Ovary (tissue), 9 donors: ENCODE measurements around the gene AOAH. TPM values are rescaled to one million over a fixed set of nuclear protein-coding genes. Genes with fewer than 3 reads are reported as not detected.

ENCODE experiments used
- DNase-seq, 5 donors: peaks; one replicate each; pipeline ENCODE4 v3.0.0-alpha.2; 2019 to 2020
- H3K27ac ChIP-seq, 2 donors: fragments of 200-600 bp; one replicate each; pipeline versions ENCODE4 v1.5.1 to v1.8.0; 2019 to 2022
- H3K27me3 ChIP-seq: fragments of 200-600 bp; one replicate; pipeline ENCODE4 v1.8.0; 2022
- H3K36me3 ChIP-seq: fragments of 200-600 bp; sonication (generic); one replicate; pipeline ENCODE4 v1.5.1; 2019
- H3K4me1 ChIP-seq: one replicate; pipeline ENCODE4 v1.8.1; 2013; ENCODE audit warnings: mild to moderate bottlenecking, moderate library complexity; ENCODE audit not compliant: insufficient read depth
- H3K4me3 ChIP-seq: fragments of 200-600 bp; sonication (generic); one replicate; pipeline ENCODE4 v1.5.1; 2017
- H3K9me3 ChIP-seq, 2 donors: fragments of 200-600 bp in 1 of 2; sonication (generic) in 1 of 2; one replicate each; pipeline versions ENCODE4 v1.5.1 to v1.8.1; 2013 to 2019; ENCODE audit warnings: mild to moderate bottlenecking in 1 of 2, moderate library complexity in 1 of 2
- EP300 ChIP-seq: sonication (generic); formaldehyde crosslinking; IDR thresholded peaks from one replicate; pipeline ENCODE4 v1.6.1; 2017; ENCODE audit warnings: antibody characterized with exemption
- POLR2A ChIP-seq: fragments of 450-650 bp; IDR thresholded peaks from one replicate; pipeline ENCODE4 v1.6.1; 2017; ENCODE audit warnings: antibody characterized with exemption, mild to moderate bottlenecking, moderate library complexity
- WGBS, 3 donors: extraction: QIAGEN DNeasy Blood & Tissue Kit in 1 of 3; methylation state at CpG; one replicate each; pipeline versions ENCODE4 v1.1.5 to v1.1.7; 2013 to 2017; 5-methylcytosine and 5-hydroxymethylcytosine counted together
- intact Hi-C, 4 donors: fragments of 100-400 bp; cut with DNase I; formaldehyde crosslinking; loops; one replicate each; pipeline versions ENCODE4 v1.11.0 to v1.15.1; 2022 to 2023
- polyA plus RNA-seq, 2 donors: library from polyadenylated mRNA; stranded (reverse); fragments of 200-250 nt in 1 of 2; fragments of 350-450 nt in 1 of 2; fragmentation: Illumina TruSeq in 1 of 2; extraction: RNeasy Lipid Tissue Mini Kit (QIAGEN cat#74804) in 1 of 2; gene quantifications; one replicate each; pipeline ENCODE4 v1.2.3, GENCODE V29; 2013 to 2014
- total RNA-seq, 7 donors: library from RNA; depleted of rRNA in 2 of 7; stranded (reverse); fragments of >200 nt in 2 of 7; fragmentation: NEBNext Ultra II Directional in 3 of 7; extraction: Animal tissue kit (Norgen Biotek cat#: 25700) in 3 of 7; gene quantifications; one replicate each; pipeline versions ENCODE4 v1.1.0 to v1.2.4, GENCODE V29; 2016 to 2023
- TF ChIP-seq, protein P1 (sequence below), 3 donors: fragments of 450-650 bp in 2 of 3; fragments of 200-600 bp in 1 of 3; IDR thresholded peaks; one replicate each; pipeline versions ENCODE4 v1.5.1 to v1.8.0; 2016 to 2022; ENCODE audit warnings: antibody characterized with exemption in 3 of 3, mild to moderate bottlenecking in 1 of 3
- donor health status: DM: no; HTN: no; CAD: no; lungs with moderate emphysema.
- donor health status: DM: no; HTN: no; CAD: no.
- donor health status: Bipolar disorder and iron deficiency.
- donor health status: DM: yes; HTN: yes; CAD: no.
- donor health status: DM: no; HTN: no; CAD: no.
- donor health status: DM: yes; HTN: yes; CAD: no.

AOAH gene
- total and polyA plus RNA-seq, 9 donors, result 0.83 to 14.0 (median 4.8) TPM

DNA sequence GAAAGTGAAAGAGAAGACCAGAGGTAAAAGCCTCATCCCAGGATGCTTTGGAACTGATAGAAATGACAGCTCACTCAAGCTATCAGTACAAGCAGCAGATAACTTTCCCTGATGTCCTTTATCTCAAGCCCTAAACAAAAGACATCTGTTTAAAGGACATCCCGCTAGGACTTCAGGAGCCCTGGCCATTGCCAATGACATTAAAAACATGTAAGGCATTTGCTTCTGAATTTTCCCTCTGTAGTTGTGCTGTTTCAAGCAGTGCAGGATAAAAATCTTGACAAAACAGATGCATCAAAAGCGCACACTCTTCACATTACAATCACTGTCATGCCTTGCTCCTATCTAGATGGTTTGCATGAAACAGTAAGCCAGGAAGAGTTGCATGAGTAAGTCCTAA is 159.8 kb downstream of the AOAH start:
- no peaks in the 10 kb centered on the region for H3K9me3 ChIP-seq
- no peak overlapping the region for H3K4me3 ChIP-seq
- no peaks in the 10 kb centered on the region for H3K36me3 ChIP-seq
- H3K27ac ChIP-seq, result peak overlapping the region; percentile 1 to 56
- 70 to 79% (median 70%) methylated on average over 2 of the region's 2 CpGs for WGBS, 3 donors
- H3K4me1 ChIP-seq, result peaks cover 17% of the 10 kb centered on the region
- TF ChIP-seq EP300, result no peak
- no peak for DNase-seq
- intact Hi-C loops, result no loop called here
- no peaks in the 10 kb centered on the region for H3K27me3 ChIP-seq

DNA sequence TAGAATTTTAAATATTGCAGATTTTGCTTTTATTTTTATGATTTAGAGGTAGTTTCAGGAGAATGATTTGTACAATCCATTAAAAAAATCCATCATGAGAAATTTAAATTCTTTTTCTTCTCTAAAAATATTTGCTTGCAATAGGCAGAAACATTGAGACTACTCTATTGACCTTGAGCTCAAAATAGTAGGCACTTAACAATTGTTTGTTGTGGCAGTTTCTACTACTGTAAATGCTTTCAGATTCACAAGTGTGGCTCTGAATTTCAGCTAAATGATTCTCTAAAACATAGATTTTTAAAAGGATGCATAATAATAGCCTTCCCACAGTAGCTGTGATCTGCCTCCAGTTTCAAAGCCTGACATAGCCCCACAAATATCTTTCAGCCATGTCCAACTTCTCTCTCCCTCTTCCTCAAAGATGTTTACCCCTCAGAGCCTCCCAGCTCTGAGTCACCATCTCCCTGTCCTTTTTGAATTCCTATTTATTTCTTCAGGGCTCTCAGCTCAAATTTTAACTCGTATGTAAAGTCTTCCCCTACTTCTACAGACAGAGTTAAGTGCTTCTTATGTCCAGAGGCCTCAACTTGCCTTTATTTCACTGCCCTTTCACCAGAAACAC is 160.5 kb downstream of the AOAH start:
- WGBS, 3 donors, result 2 to 9% (median 7%) methylated on average over 1 of the region's 1 CpG
- H3K36me3 ChIP-seq, result no peaks in the 10 kb centered on the region
- H3K27me3 ChIP-seq, result no peaks in the 10 kb centered on the region

DNA sequence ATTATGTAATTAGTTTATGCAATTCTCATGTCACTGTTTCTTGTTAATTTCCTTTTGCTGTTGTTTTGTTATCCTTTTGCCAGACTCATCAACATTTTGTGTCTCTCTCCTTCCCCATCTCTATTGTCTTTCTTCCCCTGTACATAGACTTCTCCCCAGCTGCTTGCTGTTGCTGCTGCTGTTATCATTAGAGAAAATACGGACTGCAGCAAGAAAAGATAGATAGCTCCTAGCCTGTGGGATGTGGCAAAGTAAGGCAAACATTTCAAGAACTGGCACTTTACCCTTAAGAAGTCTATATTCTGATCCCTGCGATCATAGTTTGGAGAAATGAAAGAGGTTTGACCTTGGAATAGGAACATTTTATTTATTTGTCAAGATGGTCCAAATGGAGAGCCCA is 162.2 kb downstream of the AOAH start:
- TF ChIP-seq EP300 (no peak), POLR2A (no peak)
- TF ChIP-seq, protein P1, sequence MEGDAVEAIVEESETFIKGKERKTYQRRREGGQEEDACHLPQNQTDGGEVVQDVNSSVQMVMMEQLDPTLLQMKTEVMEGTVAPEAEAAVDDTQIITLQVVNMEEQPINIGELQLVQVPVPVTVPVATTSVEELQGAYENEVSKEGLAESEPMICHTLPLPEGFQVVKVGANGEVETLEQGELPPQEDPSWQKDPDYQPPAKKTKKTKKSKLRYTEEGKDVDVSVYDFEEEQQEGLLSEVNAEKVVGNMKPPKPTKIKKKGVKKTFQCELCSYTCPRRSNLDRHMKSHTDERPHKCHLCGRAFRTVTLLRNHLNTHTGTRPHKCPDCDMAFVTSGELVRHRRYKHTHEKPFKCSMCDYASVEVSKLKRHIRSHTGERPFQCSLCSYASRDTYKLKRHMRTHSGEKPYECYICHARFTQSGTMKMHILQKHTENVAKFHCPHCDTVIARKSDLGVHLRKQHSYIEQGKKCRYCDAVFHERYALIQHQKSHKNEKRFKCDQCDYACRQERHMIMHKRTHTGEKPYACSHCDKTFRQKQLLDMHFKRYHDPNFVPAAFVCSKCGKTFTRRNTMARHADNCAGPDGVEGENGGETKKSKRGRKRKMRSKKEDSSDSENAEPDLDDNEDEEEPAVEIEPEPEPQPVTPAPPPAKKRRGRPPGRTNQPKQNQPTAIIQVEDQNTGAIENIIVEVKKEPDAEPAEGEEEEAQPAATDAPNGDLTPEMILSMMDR (IDR thresholded peaks at IDR 0.05), result no peak
- intact Hi-C loops, result no loop called here
- Histone ChIP-seq H3K36me3 (no peaks in the 10 kb centered on the region), H3K9me3 (no peaks in the 10 kb centered on the region), H3K27me3 (no peaks in the 10 kb centered on the region), H3K4me1 (peaks cover 17% of the 10 kb centered on the region), H3K27ac (no peak overlapping the region), H3K4me3 (no peak overlapping the region)
- no peak for DNase-seq
- WGBS, 3 donors, result 8 to 37% (median 9%) methylated on average over 2 of the region's 2 CpGs

More for the DNA sequence above, 160.5 kb downstream of the AOAH start:
- intact Hi-C loops, result no loop called here
- Histone ChIP-seq H3K9me3 (no peaks in the 10 kb centered on the region), H3K27ac (peak overlapping the region in 1 of 2 donors; percentile 56), H3K4me1 (peaks cover 17% of the 10 kb centered on the region), H3K4me3 (no peak overlapping the region)
- TF ChIP-seq, protein P1 (IDR thresholded peaks at IDR 0.05), result no peak
- no peak for TF ChIP-seq POLR2A
- no peak for TF ChIP-seq EP300
- peak in 2 of 5 donors; percentile 28 for DNase-seq

DNA sequence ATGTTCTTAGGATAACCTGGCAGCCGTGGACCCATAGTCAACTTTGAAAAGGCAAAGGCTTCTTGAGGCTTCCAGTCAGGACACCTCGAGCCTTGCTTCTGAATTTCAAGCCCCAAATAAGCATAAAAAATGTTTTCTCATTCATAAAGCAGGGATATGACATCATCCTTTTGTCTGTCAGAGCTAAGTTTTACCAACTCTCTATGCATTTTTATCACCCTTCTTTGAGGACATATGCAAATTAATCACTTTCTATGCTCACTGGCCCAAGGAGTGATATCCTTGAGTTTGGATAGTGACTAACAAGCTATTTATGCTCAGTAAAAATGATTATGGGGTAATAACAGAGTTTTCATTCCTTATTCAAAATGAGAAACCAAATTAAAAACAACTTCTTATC is 175.3 kb downstream of the AOAH start:
- no peak for DNase-seq
- Histone ChIP-seq H3K27ac (no peak overlapping the region), H3K9me3 (no peaks in the 10 kb centered on the region), H3K36me3 (no peaks in the 10 kb centered on the region), H3K4me3 (no peak overlapping the region), H3K27me3 (no peaks in the 10 kb centered on the region), H3K4me1 (no peaks in the 10 kb centered on the region)
- TF ChIP-seq, protein P1 (IDR thresholded peaks at IDR 0.05), result no peak
- TF ChIP-seq POLR2A (no peak), EP300 (no peak)
- 88 to 91% (median 89%) methylated on average over 2 of the region's 2 CpGs for WGBS, 3 donors
- intact Hi-C loops, result no loop called here

GRCh38 chr7:36547416-36547815 is 176.9 kb downstream of the AOAH start:
- WGBS, 3 donors, result 49 to 58% (median 50%) methylated on average over 5 of the region's 5 CpGs
- no peaks in the 10 kb centered on the region for H3K36me3 ChIP-seq
- no peak overlapping the region for H3K27ac ChIP-seq
- H3K4me1 ChIP-seq, result no peaks in the 10 kb centered on the region
- TF ChIP-seq EP300 (no peak), POLR2A (no peak)
- TF ChIP-seq, protein P1 (IDR thresholded peaks at IDR 0.05), result no peak
- intact Hi-C loops, result no loop called here
- DNase-seq, result no peak
- H3K27me3 ChIP-seq, result no peaks in the 10 kb centered on the region
- no peak overlapping the region for H3K4me3 ChIP-seq
- no peaks in the 10 kb centered on the region for H3K9me3 ChIP-seq
